Kidney capillary endothelial cell (primary cell): ENCODE results near the gene ZNF385C.

Experiments used
- DNase-seq: peaks from one replicate; pipeline ENCODE4 v3.0.0-alpha.2; 2018; ENCODE audit warnings: low spot score

ZNF385C gene

DNA sequence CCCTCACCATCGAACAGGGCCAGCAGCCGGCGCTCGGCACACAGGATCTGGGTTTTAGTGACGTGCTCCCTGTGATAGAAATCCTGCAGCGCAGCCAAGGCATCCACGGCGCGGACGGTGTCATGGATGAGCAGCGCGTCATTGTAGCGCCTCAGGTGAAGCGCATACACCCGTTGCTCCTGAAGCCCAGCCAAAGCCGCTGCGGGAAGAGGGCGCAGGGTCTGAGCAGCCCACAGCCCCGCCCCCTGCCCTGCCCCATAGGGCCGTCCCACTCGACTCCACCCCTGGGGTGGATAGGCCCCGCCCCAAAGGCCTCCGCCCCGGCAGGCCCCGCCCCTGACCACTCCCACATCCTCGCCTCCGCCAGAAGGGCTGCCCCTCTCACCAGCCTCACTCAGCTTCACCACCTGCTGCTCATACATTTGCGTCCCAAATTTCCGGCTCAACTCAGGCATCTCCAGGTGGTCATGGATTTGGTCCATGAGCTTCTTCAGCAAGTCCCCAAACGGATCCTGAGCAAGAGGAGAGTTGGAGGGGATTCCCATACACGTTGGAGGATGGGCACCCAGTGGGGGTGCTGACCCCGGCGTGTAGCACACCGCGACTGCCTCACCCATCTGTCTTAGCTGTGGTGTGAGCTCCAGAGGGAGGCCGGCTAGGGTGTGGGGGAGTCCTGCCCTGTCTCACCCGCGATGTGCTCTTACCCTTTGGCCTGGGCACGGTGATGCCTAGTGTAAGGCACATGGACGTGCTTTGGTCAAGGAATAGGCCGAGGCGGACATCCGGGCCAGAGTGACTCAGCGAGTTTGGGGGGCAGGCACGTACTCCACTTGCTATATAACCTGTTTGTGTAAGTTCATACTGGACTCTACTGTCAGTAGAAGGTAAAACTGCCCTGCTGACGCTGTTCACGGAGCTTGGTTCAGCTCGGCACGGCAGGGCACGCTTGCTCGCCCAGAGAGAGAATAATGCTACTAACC, 9.6 kb upstream of the ZNF385C start:
- peak; percentile 63 for DNase-seq

DNA sequence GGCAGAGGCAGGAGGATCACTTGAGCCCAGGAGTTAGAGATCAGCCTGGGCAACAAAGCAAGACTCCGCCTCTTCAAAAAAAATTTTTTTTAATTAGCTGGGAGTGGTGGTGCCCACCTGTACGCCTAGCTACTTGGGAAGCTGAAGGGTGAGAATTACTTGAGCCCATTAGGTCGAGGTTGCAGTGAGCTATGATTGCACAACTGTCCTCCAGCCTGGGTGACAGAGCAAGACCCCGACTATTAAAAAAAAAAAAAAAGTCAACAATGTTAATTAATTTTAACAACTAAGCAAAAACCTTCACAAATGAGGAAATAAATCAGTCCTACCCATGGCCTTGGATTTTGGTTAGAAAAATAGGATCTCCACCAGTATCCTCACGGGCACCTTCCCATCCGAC, 8.9 kb upstream of the ZNF385C start:
- no peak for DNase-seq

DNA sequence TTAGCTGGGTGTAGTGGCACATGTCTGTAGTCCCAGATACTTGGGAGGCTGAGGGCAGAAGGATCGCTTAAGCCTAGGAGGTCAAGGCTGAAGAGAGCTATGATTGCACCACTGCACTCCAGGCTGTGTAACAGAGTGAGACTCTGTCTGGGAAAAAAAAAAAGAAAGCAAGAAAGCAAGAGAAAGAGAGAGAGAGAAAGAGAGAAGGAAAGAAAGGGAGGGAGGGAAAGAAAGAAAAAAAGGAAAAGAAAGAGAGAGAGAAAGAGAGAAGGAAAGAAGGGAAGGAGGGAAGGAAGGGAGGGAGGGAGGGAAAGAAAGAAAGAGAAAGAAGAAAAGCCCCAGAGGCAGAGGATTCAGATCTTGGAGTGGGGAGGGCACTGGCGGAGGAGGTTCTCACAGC, 7.7 kb upstream of the ZNF385C start:
- DNase-seq: no peak

DNA sequence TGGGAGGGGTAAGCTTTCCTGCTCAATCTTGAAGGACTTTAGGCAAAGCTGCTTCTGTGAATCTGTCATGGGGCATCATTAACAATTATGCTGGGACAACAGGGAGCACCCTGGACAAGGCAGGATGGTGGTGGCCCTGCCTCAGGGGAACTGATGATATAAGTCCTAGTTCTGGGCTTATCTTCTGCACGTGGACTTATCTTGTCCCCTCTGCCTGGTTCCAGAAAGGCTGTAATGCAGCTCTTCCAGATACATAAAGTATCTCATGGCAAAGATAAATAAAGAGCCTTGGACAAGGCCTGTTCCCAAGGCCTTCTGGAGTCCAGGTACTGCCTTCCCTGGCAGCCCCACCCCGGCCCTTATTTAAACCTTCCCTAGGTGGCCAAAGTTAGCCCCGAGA, 6.0 kb upstream of the ZNF385C start:
- no peak for DNase-seq

GRCh38 chr17:42103221-42103954, 5.1 kb upstream of the ZNF385C start:
- no peak for DNase-seq

DNA sequence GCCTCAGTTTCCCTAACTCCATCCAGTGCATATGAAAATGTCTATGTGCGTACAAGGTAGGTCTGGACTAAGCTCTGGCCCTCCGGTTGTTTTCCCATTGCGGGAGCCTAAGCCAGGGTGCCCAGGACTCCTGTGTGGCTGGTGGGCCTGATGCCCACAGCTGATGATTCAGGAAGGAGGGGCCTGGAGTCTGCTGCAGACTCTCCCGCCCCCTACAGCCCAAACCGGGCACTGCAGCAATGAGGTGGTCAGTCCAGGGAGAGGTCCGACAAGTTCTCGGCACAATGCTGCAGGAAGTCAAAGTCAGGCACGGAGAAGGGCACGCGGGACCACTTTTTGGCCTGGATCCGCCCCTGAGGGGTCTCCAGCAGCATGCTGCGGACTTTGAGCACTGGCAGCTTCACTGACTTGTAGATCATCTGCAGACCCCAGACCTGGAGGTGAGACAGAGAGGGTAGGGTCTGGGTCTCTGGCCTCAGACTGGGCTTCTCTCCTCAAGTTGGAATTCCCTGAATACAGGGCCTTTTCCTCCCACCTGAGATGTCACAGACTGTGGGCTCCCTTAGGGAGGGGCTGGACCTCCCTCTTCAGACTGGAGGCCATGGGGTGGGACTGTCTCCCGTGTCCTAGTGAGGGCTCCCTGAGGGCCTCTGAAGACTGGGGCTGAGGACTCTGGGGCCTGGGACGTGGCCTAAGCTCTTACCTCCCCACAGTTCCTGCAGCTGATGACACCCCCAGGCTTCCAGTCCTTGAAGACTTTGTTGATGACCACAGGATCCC, 3.4 kb upstream of the ZNF385C start:
- DNase-seq: peak; percentile 86

GRCh38 chr17:42098730-42099399, 592 bp upstream of the ZNF385C start:
- DNase-seq: no peak

- no peak for DNase-seq
These were observed 1.7 kb downstream of the ZNF385C start for GRCh38 chr17:42096360-42097111.

DNA sequence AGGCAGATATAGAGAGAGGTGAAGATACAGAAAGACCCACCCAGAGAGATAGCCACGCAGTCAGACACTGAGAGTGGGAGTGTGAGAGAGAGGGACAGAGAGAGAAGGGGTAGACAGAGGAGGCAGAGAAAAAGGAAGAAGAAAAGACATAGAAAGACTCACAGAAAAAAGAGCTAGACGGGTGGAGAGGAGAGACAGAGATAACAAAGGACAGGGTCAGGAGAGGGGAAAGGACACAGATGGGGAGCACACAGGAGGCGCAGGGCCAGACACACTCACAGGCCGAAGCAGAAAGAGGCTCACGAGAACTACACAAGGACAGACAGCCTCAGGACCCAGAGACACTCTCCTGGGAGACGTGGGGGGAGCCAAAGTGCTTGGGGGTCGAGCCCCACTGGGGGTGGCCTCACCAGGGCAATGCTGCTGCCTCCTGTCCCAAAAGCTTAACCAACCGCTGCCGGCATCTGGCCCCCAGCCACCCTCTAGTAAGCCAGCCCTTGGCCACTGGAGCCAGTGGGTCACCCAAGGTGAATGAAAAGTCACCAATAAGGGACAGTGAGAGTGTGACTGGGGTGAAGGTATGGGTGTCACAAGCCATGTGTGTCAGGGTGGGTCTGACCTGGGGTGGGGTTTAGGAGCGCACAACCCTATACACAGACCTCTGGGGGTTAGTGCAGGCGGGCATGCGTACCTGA, 3.8 kb downstream of the ZNF385C start:
- DNase-seq: no peak

DNA sequence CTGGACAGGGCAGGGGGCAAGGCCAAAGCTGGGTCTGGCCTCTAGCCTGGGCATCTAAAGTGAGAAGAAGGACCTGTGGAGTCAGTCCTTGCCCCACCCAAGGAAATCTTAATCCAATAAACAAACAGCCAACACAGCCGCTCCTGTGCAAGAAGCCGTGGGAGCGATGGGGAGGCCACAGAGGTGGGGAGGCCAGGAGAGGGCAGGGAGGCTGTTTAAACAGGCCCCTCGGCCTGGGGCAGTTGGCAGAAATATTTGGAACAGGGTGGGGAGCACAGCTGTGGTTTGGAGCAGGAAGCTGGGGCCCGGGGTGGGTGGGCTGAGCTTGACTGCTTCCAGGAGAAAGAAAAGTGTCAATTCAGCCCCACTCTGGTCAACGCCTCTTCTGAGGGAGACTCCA, 5.3 kb downstream of the ZNF385C start:
- DNase-seq: no peak

DNA sequence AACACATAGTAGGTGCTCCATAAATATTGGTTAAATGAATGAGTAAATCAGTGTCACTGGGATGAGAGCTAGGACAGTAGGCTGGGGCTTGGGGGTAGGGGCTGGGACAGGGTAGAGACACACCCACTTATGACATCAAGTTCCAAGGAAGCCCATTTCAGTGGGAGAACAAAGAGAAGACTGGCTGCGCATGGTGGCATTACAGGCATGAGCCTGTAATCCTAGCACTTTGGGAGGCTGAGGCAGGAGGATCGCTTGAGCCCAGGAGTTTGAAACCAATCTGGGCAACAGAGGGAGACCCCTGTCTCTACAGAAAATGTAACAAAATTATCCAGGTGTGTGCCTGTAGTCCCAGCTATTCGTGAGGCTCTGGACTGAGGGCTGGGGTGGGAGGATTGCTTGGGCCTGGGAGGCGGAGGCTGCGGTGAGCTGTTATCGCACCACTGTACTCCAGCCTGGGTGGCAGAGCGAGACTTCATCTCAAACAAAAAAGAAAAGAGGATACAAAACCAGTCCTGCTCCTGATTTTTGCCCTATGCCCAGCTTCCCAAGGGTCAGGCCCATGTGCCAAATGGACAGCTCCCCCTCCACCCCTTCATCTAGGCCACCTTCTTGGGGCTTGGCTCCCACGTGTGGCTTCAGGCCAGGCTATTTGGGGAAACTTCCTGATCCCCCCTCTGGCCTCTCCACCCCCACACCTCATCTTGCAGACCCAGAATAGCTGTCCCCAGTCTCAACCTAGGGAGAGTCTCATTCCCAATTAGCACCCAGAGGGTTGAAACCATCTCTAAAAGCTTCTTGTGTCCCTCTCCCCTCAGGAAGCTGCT, 7.1 kb downstream of the ZNF385C start:
- DNase-seq: no peak

- DNase-seq: no peak
These were observed 9.5 kb downstream of the ZNF385C start for GRCh38 chr17:42088736-42089135.

DNA sequence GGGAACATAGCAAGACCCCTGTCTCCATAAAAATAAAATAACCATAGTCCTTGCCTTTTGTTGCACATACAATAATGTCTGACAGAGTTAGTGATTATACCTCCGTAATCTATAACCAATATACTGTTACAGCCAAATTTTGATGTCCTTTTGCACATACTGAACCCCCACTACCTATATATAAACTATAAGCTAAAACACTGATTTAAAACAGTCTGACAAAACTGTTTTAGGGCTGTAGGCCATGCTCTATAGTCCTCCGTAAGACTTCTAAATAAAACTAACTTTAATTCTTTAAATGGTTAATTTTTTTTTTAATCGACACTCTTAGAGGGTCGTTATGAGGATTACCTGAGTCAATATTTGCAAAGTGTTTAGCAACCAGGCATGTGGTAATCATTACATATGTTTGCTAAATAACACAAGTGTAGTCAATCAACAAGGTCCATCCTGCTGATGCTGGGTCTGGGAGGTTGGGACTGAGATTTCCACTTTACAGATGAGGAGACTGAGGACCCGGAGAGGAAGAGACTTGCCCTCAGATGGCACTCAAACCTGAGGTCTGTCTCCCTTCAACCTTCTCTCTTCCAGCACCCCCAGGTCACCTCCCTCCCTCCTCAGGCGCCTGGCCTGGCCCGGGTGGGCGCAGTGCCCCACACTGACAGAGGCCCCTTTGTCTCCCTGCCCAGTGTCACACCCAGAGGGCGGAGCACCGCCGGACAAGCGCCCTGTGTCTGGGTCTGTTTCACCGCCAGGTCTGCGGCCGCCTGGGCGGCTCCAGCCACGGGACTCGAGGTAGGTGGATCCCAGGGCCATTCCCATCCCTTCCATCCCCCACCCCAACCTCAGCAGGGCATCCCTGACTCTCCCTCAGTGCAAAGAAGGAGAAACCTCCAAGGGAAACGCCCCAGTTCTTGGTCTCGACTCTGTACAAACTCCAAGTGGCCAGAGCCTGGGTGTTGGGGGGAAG, 10.3 kb downstream of the ZNF385C start:
- no peak for DNase-seq

GRCh38 chr17:42087042-42087701, 11.1 kb downstream of the ZNF385C start:
- no peak for DNase-seq

DNA sequence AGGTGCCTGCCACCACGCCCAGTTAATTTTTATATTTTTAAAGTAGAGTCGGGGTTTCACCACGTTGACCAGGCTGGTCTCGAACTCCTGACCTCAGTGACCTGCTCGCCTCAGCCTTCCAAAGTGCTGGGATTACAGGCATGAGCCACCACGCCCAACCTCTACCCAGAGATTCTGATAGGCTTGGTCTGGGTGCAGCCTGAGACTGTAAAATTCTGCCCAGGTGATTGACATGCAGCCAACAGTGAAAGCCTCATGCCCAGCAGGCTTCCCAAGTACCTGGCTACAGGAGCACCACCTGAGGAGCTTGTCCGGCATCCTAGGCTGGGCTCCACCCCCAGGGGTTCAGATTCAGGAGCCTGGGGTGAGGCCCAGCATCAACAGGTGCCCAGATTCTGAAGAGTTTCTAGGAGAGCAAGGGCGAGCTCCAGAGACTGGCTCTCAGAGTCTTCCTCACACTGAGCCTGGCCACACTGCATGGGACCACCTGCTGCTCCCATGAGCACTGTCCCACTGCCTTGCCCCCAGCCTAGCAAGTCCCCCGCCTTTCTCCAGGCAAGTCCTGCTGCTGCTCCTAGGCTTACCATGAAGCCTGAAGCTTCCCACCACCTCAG, 16.6 kb downstream of the ZNF385C start:
- DNase-seq: no peak

- no peak for DNase-seq
These were observed 18.7 kb downstream of the ZNF385C start for GRCh38 chr17:42079541-42079940.

DNA sequence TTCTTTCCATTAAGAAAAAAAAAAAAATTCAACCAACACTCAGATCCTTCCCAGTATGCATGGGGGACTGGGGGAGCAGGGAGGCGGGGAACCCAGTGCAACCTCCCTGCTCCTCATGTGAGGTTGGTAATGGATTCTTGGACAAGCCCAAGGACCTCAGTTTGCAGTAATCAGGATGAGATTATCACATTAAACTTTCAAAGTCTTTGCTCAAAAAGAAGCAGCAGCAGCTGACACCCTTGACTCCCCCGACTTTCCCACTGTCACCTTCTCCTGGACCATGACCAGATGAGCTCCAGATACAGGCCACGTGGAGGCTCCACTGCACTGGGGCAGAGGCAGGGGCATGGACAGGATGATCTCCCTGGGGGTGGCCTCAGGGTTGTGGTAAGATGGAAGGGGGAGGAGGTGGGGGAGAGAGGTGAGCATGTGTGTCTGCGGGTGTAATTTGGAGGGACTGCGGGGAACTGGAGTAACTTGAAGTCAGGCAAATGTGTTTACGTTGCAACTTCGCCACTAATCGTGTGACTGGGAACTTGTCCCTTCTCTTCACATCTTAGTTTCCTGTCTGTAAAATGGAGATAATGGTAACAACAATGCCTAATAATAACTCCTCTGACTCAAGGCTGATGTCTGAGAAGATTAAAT, 19.8 kb downstream of the ZNF385C start:
- DNase-seq: peak; percentile 41
